Measurements from ENCODE around the gene PDZK1IP1.
A peak's percentile ranks its signal among the peaks of the same experiment; 100 is the strongest.

The PDZK1IP1 gene, protein sequence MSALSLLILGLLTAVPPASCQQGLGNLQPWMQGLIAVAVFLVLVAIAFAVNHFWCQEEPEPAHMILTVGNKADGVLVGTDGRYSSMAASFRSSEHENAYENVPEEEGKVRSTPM

DNA sequence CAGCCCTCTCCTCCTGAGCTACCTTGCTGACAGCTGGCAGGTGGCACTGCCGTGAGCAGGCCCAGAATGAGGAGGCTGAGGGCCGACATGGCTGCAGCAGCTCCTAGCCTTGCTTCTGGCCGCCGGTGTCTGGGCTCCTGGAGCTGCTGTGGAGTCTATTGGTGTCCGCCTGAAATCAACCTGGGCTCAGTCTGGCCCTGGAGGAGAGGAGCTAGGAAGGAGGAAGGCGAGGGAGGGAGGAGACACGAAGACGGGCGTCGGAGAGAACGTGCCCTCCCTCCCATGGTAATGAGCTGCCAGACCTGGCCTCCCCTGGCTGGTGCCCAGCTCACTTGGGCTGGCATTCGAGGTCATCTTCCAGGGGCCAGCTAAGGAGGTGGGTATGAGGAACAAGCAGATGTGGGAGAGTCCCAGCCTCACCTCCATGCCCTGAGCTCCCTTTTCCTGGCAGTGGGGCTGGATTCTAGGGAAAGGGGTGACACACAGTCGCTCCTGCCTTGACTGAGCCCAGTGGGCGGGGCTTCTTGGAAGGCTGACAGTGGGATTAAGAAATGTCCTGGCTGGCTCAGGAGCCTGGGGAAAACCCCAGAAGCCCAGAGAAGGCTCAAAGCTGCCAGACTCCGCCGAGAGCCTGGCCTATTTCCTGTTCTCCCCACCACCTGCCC is at the start of gene PDZK1IP1:
Gene PDZK1IP1 (minus strand): TSS at position 193 of the 665 bp plus-strand sequence. CDS start 104 bp downstream, at position 89.
- DNase-seq = peak; percentile 54

DNA sequence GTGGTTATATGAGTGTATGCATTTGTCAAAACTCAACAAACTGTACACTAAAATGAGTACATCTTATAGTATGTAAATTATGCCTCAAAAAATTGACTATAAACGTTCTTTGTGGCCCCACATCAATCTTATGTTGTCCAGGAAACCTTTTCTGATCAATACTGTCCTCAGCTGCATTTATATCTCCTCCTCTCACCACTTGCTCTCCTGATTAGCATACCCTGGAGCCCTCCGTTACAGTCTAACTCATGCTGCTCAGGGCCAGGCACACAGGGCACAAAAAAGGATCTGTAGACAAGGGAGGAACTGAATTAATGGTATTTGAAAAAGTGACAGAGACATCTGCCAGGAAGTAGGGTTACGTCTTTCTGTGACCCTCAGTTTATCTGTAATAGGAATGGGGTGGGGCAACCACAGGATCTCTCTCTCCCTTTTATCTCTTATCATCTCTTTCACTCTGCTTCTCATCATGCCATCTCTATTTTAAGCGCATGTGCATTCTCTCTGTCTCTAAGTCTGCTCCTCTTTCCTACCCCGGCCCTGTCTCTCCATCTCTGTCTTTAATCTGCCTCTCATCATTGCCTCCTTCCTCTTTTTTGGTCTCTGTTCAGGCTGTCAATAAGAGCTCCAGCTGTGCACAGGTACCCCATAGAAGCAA is 49.2 kb upstream of the PDZK1IP1 start:
- peak; percentile 69 for DNase-seq

DNA sequence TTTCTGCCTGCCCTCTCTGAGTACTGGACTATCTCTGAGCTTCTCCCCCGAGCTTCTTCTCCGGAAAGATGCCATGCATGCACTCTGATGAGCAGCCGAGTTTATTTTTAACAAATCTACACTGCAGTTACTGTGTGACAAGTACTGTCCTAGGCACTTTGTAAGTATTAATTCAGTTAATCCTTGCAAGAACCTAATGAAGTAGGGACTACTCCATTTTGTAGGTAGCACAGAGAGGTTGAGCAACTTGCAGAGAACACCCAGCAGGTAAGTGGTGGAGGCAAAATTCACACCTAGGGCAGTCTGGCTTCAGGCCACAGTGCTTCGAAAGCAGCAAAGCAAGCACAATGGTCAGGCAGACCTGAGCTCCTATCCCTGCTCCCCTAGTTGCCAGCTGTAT is 46.0 kb upstream of the PDZK1IP1 start:
- peak; percentile 20 for DNase-seq

DNA sequence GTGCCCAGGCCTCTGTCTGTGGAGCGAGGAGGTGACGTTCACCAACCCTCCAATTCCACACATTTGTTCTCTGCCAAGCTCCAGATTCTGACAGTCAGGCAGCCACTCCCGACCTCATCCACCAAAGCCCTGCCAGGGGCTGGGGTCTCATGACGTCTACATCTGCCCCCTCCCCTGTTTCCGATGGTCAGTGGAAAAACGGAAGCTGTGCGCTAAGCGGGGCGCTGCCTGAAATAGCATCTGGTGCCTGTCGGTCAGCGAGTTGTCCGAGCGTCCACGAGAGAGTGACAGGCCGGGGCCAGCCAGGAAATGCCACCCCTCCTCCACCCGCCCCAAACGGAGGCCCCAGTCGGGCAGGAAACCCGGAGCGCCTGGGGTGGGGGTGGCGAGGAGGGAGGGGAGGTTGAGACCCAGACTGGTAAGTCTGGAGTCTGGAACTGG is 45.4 kb upstream of the PDZK1IP1 start:
- no peak for DNase-seq

DNA sequence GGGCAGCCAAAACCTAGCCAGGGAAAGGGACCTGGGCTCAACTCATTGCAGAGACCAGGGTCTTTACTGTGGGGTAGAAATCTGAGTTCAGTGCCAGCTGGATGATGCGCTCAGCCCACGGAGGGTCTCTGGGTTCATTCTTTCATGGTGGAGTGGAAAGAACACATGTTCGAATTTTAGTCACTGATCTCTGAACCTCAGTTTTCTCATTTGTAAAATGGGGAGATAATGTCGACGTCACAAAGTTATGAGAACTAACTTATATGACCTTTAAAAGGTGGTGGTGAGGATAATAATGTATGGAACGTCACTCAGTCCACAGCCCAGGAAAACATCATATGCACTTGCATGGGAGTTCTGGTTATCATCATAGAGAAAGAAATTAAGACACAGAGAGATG is 43.4 kb upstream of the PDZK1IP1 start:
- no peak for DNase-seq

DNA sequence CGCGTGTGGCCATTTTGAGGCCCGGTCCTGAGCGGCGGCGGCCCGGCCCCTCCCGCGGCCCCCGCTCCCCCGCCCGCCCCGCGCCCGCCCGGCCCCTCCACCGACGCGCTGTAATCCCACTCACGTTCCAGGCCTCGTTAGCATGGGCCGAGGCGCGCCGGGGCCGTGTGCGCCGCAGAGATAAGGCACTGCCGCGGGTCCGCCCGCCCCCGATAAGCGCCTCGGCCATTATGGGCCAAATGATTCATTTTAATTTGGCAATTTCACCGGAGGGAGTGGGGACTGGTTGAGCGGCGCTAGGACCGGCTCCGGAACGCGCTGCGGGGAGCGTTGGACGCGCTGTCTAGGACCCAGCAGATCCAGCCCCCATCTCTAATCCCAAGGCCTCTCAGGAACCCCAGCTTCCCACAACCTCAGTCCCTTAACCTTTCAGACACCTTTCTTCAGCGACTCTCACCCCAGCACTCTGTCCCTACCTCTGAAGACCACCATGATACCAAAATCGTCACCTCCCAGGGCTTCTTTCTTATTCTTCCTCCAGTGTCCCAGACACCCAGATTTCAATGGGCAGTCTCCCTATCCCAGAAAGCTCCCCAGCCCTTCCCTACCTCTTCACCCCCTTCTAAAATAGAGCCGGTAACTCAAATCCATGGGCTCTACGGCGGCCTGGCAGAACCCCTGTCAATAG is 42.5 kb upstream of the PDZK1IP1 start, which contains the start of gene TAL1:
Gene TAL1 (minus strand): TSS at position 39 of the 688 bp plus-strand sequence. CDS start 6,337 bp downstream, outside the sequence.
- peak; percentile 96 for DNase-seq

DNA sequence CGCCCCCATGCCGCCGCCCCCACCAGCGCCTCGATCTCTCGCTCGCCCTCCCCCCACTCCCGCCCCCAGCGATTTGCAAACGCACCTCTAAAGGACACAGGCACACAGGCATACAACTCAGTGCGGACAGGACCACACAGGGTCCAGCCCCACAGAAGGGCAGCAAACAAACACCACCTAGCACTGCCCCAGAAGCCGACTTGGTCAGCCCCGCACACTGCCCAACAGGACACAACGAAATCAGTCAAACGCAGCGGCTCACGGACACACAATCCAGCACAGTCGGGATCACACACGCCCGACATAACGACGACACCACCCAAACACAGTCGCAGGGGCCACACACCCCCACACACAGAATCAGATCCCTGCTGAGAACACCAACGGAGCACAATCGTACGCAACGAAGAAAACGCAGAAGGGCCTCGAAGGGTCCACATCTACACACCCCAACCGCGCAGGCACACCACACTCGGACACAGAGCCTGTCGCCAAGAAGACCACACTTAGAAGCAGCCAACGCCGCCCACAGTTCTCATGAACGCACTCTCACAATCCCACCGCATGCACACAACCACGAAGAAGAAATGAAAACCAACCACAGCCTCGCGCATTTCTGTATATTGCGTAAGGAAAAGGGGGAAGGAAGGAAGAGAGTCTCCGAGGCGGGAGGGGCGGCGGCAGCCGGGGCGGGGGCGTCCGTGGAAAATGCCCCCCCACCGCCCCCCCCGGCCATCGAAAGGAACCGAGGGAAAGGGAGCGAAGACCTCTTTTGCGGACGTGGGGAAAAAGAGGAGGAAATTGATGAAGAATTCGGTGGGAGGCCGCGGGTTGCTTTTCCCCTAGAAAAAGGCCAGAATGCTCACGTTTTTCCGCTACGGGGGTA is 41.7 kb upstream of the PDZK1IP1 start:
- DNase-seq = peak; percentile 75

DNA sequence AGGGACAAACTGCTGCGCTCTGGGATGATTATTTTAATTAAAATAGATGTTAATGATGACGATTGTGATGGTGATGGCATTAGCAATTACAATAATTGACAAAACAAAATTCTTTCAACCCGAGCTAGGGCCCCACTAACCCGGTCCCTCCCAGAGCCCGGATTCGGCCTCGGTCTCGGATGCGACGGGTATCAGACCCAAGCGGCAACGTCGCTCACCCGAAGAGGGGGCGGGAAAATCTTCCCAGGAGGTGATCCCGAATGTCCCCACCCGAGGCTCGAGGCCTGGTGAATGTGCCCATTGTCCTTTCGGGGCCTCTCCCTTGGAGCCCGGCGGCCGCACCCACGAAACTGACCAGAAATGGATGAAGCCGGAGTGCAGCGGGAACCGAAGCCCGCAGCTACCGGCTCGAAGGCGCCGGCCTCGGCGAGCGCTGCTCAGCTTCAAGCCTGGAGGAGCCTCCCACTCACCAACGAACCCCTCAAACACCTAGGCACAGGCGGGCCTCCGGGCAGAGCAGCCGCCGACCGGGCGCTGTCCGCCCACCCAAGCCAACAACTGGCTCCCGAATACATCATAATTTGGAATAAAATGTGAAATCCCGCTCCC is 41.0 kb upstream of the PDZK1IP1 start:
- DNase-seq = peak; percentile 41

DNA sequence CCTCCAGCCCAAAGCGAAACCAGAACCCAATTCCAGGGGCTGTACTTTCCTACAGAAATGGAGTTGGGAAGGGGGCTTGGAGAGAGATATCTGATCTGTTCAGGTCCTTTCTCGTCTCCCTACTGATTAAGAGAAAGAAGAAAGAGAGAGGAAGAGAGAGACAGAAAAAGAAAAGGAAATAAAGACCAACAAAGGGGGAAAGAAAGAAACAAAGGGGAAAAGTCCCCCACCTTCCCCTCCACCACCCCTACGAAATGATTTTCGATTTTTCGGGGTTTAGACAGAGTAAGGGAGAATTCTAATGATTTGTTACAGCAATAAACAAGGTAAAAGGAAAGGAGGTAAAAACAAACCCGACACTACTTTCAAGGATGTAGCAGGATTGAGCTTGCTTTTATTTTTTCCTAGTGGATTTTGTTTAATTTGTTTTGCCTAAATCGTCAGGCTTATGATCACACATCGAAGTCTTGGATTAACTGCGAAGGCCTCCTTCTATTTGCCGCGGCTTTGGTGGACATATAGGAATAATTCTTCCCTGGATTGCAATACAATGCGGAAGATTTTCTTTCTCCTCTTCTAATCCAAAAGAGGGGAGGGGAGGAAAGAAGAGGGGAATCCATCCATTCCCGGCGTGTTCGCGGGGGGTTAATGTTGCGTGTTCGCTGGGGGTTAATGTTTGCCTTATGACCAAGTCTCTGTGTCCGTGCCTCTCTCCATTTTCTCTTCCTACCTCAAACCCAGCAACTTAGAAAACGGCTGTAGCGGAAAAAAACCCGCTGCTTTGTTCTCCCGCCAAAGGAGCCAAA is 40.3 kb upstream of the PDZK1IP1 start:
- peak; percentile 39 for DNase-seq

DNA sequence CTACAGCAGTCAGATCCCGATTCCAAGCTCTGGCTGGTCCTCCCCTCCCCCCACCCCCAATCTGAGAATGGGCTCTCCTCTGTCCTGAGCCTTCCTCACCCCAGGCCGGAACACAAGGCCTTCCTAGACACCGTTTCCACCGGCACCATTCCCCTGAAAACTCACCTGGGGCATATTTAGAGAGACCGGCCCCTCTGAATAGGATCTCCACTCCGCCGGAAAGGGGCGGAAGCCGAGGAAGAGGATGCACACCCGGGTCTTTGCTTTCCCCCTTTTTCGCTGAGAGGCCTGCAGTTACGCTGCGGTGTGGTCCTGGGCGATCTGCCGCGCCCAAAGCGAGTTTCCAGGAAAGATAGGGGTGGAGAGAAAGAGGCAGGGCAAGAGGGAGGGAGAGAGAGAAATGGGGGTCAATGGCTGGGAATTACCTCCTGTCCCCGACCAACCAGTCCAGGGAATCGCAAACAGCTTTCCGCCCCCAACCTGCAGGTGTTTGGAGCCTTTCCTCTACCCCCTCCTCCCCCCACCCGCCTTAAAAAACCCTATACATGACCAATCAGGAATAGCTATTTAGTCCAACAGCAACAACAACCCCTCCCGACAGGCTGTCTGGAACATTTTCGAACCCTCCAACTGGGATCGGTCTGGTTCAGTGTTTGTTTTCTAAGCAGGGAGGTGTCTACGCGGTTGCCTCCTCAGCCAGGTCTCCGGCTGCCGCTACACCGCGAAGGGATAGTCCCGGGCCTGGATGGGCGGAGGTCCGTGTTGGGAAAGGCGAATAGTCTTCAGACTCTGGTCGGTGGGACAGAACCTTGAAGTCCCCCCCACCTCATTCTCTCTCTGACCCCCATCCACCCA is 39.4 kb upstream of the PDZK1IP1 start:
- DNase-seq = peak; percentile 94

DNA sequence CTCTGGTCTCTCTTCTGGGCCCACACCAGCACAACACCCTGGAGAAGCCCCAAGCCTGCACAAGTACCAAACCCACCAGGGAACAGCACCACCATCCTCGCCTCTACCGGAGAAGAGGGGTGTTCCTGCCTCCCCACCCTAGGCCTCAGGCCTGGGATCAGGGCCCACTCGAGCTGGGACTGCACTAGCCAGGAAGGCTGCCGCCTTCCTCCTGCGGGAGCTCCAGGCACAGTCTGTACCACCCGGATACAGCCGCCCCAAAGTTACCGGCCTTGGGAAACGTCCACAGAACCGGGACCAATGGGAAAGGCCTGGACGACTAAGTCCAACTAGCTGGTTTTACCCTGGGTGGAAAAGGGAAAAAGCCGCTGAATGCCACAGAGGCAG is 38.8 kb upstream of the PDZK1IP1 start:
- DNase-seq = no peak

DNA sequence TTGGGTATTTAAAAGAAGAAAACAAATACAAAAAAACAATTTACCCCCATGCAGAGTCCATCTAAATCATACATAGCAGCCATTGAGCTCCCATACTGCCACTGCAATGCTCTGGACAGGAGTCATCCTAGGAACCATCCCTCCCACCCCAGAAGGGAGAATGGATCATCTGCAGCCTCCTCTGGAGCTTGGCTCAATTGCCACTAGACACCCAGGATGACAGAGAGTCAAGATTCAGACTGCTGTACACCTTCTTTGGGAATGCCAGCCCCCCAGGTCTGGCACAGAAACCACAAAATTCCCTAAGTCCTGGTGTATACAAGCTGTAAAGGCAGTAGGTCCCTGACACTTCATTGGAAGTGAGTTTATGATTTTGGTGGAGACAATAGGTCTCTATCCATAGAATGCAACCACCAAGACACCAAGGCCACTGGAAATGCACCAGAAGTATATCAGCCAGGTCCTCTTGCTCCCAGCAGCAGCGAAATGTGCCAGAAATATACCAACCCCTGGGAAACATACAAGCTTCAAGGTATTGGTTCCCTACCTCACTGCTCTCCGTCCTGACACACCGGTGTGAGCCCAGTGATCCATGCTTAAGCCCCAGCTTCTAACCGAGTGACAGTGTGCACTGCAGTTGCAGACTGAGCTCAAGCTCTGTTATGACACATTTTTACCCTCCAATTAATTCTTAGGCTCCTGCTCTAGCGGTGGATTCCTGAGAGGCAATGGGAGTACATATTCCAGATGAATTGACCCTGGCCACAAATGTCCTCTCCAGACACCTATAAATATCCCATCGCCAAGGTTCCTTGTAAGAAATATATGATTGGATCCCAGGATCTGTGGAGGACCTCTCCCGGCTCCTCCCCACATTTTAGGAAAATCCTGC is 37.8 kb upstream of the PDZK1IP1 start:
- DNase-seq = peak; percentile 48

DNA sequence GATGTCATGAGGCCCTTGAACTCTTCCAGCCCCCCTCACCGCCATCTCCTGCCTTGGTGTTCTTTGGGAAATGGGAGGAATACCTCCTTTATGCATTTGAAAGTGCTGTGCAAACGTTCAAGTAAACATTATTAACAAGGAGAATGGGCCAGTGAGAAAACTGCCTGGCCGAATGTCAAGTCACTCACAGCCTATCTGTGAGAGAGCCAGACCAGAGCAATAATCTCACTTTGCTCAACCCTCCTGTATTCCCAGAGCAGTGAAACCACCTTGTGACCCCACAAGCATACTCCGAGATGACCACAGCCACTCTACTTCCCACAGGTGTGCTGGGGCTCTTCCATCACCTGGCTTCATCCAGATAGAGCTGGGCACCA is 37.0 kb upstream of the PDZK1IP1 start:
- peak; percentile 46 for DNase-seq

DNA sequence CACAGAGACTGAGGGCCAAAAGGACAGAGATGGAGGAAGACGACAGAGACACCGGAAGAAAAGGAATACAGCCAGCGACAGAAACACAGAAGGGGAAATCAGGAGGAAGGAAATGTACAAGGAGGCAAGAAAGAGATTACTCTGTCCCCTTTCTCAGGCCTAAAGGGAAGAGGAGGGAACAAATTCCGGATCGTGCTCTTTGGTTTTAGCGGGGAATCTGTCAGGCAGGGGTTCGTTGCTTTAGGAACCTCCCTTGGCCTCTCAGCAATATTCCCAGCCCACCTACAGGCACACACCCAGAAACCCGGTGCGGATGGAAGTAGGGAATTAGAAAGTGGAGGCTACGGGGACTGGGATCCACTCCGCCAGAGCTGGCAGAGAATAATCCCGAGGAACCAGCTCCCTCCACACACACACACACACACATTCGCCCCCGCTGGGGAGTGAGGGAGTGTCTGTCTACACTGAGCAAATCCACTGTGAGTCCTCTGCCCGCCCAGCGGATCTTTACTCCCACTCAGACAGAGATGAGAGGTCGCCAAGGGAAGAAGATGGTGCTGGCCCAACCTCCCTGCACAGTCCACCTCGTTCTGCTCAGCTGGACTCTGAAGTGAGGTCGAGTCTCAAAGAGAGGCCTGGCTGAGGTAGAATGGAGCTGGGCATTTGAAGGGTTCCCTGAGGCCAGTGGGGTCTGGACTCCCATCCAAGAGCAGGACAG is 36.4 kb upstream of the PDZK1IP1 start:
- peak; percentile 73 for DNase-seq

DNA sequence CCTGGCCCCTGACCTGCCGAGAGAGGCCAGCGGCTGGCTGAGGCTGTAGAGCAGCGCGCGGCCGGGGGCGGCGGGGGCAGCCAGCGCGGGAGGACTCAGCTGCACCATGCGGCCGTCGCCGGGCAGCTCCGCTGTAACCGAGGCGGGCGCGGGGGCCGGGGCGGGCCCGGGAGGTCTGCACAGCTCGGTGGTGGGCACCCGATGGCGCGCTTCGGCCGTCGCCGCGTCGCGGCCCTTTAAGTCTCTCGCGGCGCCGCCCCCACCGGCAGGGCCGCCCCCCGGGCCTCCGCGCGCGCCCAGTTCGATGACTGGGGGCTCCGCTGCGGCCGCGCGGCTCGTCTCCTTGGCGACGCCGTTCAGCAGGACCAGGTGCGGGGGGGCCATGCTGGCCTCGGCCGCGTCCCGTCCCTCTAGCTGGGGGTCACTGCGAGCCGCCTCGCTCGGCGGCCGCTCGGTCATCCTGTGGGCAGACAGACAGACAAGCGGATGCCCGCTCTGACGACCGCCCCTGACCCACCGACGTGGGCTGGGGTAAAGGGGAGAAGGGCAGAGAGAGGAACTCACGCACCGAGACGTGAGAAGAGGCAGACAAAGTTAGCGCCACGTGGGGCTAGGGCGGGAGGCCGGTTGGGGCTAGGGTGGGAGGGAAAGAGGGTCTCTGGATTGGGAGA is 35.7 kb upstream of the PDZK1IP1 start:
- peak; percentile 32 for DNase-seq

DNA sequence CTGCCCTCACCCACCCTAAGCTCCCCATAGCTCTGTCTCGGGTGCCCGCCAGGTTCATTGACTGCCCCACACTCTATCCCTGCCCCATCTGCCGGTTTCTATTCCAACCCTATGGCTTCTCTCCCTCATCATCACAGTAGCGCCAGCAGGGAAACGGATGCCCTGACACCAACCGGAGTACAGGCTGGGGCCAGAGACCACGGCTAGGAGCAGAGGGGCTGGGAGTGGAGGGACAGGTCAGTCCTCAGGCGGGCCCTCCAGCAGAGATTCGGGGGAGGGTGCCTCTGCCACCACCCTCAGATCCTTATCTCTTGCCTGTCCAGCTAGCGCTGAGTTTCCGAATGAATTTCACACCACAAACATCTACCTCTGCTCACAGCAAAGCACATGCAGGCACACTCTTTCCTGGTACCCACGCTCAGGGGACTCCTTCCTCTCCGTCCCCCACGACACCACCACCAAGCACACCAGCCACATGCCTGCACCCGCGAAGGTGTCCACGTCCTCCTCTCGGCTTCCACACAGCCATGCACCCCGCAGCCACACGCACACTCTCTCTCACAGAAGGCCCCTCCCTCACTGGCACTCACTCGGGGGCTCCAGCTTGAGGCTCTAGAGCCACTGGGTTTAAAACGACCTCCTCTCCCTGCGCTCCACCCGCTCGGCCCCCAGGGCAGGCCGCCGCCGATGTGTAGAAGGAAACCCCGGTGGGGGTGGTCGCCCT is 35.0 kb upstream of the PDZK1IP1 start:
- peak; percentile 46 for DNase-seq
